Erythroblast (primary cell): ENCODE measurements around the gene CD248.

Source experiments
- GATA1 ChIP-seq: IDR thresholded peaks from 2 replicates; pipeline ENCODE4 v1.6.1; 2011; ENCODE audit warnings: low read depth, mild to moderate bottlenecking, control low read depth, low read length, moderate library complexity
- POLR2A ChIP-seq: IDR thresholded peaks from 2 replicates; pipeline ENCODE4 v1.6.1; 2011; ENCODE audit warnings: mild to moderate bottlenecking, low read length

- TF ChIP-seq POLR2A (no peak), GATA1 (no peak)
Observed at GRCh38 chr11:66331542-66332370, 14.9 kb upstream of the CD248 start.
